Smooth muscle cell of the brain vasculature (primary cell): ENCODE measurements around the gene CCR7.

Experiments
- DNase-seq: peaks from one replicate; pipeline ENCODE4 v3.0.0-alpha.2; 2012; ENCODE audit warnings: low read depth, low spot score

CCR7 gene

DNA sequence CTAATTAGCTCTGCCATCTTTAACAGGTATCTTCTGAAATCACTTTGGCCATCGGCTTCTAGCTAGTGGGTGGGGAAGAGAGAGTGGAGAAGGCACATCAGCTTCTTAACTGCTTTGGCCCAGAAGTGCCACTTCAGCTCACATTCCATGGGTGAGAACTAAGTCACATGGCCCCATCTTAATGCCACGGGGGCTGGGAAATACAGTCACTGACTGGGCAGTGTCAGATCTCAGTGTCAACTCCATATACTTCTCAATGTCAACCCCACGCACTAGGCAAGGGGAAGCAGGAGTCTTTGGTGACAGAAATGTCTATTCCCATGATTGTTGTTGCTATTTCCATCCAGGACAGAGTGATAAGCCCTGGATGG lies 29.4 kb downstream of the CCR7 start:
- no peak for DNase-seq

DNA sequence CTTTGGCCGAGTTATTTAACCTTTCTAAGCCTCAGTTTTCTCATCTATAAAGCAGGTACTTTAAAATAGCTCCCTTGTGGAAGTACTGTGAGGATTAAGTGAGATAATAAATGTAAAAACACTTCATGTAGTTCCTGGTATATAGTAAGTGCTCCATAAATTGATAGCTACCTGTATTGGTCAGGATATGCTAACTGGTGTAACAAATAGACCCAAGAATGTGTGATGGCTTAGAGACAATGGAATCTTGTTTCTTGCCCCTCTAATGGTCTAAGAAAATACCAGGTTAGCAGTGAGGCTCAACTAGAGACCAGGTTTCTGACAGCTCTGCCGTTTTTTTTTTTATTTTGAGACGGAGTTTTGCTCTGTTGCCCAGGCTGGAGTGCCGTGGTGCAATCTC lies 29.8 kb downstream of the CCR7 start:
- no peak for DNase-seq

DNA sequence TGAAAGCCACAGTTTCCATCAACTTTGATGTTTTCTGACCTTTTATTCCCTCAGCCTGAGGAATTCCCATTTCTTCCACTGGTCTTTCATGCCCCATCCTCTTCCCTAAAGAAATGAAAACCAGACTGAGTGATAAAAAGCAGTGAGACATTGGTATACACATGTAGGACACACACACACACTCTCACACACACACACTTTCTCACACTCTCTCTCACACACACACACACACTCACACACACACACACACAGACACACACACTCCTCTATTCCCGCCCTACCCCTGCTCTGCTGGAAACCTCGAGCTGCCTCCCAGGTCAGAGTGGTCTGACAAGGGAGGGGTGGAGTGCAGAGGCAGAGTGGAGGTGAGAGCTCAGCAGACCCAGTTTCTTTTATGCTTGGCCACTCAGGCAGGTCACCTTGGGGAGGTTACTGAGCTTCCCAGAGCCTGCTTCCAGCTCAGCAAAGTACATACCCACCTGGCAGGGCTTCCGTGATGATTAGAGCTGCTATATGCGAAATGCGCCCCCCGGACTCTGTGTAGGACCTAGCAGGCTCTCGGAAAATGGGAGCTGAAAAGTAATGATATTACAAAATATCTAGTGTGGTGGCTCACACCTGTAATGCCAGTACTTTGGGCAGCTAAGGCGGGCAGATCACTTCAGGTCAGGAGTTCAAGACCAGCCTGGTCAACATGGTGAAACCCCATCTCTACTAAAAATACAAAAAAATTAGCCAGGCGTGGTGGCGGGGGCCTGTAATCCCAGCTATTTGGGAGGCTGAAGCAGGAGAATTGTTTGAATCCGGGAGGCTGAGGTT lies 30.7 kb downstream of the CCR7 start:
- DNase-seq, result no peak

DNA sequence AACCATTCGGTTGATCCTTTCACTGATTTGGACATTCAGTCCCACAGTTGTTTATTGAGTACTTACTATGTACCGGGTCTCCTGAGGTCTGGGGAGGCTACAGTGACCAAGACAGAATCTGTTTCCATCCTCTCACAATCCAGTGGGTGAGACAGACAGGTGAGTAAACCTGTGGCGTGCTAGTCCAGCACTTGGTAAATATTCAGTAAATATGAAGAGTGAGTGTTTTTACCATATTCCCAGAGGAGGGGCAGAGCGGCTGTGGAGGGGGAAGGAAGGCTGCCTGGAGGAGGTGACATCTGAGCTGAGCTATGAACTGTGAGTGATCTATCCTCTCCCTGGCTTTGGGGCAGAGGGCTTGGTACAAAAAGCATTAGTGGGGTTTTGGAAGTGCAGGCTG lies 31.4 kb downstream of the CCR7 start:
- DNase-seq, result no peak

DNA sequence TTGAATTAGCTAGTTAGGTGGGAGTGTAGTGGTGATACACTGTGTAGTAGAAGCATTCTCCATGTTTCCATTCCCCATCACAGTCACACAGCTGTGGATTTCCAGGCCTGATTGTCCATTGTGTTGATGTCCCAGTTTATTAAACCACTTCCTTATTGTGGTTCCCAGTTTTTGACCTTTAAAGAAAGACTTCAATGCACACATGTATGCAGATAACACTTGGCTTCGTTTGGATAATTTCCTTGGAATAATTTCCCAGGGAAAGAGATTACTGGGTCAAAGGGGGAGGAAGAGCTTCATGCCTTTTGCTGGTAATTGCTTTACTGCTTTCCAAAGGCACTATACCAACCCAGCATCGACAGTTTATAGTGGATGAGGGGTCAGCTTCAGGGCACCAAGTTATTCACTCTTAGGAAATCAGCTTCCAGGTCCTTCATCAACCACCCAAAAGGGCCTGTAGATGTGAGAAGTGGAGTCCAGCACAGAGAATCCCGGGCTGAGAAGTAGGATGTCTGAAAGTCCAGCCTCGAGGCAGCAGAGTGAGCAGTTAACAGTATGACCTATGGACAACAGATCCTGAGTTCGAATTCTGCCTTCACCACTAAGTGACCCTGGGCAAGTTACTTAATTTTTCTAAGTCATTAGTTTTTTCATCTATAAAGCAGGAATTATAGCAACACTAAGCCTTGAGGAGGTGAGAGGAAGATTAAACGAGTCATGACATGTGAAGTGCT lies 32.6 kb downstream of the CCR7 start:
- DNase-seq, result no peak

DNA sequence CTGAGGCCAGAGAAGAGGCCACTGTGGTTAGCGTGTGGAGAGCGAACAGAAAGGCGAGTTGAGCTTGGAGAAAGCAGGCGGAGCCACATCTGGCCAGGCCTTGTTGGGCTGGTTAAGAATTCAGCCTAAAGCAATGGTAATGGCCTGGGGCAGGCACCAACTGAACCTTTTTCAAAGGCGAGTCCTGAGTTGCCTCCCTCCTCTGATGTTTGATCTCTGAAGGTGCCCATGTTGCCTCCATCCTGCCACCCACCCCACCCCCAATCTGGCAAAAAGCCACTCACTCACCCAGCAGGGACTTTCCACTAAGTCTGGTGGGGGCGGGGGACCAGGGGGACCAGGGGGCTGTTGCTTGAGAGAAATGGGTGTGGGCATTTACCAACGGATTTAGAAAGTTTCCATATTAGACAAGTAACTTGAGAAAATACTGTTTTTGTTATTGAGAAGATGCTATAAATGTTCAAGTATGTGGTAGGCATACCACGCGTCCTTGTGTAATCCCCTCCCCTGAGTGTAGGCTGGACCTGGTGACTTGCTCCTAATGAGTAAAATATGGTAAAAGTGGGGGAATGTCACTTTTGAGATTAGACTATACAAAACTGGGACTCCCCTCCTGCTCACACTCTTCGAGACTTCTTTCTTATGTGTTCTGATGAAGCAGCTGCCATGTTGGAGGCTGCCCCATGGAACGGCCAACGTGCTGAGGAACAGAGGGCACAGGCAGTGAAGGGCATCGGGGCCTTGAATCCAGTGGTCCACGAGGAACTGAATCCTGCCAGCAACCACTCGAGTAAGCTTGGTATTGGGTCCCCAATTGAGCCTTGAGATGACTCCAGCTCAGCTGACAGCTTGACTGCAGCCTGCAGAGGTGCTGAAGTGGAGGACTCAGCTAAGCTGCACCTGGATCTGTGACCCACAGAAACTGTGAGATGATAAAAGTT lies 34.0 kb downstream of the CCR7 start:
- no peak for DNase-seq

DNA sequence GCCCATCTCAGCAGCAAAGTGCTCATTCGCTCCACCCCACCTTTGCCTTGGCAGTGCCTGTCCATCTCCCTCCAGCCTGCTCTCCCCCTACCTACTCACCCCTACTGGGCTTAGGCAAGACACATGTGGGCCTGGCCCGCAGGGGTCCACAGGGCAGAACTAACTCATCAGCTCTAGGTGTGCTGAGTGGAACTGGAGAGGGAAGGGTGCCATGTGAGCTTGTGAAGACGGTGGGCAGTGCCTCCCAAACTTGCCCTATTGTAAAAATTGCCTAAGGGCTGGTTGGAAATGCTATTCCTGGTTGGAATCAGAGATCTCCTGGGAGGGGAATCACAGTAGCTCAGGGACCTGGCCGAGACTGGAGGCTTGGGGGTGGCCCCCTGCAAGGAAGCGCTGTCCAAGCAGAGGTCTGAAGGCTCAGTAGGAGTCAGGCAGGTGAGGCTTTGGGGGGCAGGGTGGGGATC lies 34.7 kb downstream of the CCR7 start:
- DNase-seq, result no peak

DNA sequence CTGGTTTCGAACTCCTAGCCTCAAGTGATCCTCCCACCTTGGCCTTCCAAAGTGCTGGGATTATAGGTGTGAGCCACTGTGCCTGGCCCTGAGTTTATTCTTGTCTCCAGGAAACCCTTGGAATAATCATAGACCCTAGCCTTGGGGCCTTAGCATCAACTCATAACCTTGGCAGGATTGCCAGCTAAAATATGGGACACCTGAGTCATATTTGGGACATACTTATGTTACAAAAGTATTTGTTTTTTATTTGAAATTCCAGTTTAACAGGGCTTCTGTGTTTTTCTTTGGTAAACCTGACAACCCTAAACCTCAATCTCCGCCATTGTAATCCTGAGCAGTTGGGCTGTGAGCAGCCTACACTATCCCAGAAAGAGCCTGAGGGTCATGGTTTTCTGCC lies 35.3 kb downstream of the CCR7 start:
- no peak for DNase-seq

DNA sequence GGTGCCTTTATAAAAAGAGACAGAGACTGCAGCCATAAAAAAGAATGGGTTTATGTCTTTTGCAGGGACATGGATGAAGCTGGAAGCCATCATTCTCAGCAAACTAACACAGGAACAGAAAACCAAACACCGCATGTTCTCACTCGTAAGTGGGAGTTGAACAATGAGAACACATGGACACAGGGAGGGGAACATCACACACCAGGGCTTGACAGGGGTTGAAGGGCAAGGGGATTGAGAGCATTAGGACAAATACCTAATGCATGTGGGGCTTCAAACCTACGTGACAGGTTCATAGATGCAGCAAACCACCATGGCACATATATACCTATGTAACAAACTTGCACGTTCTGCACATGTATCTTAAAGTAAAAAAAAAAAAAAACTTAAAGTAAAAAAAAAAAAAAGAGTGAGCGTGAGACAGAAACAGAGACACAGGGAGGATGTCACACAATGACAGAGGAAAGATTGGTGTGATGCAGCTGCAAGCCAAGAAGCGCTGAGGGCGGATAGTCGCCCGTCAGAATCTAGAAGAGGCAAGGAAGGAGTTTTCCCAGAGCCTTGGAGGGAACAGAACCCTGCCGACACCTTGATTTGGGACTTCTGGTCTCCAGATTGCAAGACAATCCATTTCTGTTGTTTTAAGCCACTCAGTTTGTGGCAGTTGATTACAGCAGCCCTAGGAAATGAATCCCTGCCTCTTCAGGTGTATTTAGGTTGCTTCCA lies 36.4 kb downstream of the CCR7 start:
- DNase-seq, result no peak

DNA sequence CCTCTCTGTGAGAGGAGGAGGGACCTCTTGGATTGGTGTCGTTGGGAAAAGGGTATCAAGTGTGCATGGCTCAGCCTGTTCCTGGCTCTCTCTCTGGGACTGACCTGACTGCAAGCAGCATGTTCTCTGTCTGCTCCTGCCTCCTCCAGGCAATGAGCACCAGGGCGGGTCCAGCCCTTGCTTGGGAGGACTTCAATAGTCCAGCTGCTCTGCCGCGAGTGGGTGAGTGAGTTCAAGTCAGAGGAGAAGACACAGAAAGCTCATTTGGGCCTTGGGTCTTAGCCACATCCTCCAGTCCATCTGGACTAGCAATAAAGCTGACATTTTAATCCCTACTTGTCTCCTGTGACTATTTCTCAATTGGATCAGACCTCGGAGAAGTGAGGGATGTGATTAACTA lies 38.6 kb downstream of the CCR7 start:
- DNase-seq, result no peak

DNA sequence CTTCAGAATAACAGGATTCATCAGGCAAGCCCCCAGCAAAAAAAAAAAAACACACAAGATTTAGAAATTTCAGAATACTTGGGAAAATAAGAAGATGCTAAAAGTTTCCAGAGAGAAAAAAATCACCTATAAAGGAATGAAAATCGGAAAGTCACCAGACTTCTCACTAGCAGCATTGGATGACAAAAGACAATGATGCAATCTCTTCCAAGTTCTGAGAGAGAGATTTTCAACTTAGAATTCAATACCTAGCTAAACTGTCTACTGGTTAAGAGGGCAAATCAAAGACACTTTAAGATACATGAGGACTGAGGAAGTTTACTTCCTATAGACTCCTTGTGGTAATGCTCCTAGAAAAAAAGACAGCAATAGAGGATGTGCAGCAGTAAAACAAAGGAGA lies 40.0 kb downstream of the CCR7 start:
- no peak for DNase-seq

DNA sequence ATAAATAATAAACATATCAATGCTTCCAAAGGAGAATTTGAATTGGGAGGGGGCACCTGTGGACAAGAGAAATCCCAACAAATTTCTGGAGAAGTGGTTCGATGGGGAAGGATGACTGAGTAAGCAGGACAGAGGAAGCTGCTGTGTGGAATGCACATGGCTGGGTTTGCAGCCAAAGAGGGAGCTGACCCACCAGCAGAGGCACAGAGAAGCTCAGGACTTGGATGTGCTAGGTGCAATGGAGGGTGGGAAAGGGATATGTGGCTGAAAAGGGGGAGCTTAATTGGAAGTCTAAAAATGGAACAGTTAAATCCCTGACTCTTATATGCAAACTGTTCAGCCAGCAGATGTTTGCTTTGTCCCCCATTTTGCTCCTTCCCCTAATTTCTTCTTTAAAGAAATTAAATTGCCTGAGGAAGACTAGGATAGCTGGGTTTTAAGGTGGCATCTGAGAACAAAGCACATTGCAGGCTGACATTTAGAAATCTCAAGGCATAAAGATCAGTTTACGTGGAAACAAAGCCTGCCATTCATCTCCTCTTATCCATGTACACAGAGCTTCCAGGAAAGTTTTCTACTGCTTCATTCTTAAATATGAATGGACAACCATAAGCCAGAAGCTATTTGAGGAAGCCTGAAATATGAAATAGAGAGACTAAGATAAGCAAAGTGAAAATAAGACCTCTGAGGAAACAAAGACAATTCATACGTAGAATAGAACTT lies 40.9 kb downstream of the CCR7 start:
- DNase-seq, result no peak

DNA sequence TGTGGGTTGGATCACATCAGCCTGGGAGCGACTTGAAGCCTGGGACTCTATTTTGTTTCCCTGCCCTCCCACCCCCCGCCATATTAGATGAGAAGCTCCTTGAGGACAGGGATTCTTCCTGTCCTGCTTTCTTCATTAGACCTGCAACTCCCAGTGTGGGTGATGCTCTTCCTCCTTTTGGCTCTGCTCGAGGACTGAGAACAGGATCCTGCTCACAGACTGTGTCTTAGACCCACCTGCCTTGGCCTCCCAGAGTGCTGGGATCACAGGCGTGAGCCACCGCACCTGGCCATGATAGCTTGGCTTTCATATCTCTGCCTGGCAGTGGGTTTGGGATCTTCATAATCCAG lies 42.3 kb downstream of the CCR7 start:
- no peak for DNase-seq

DNA sequence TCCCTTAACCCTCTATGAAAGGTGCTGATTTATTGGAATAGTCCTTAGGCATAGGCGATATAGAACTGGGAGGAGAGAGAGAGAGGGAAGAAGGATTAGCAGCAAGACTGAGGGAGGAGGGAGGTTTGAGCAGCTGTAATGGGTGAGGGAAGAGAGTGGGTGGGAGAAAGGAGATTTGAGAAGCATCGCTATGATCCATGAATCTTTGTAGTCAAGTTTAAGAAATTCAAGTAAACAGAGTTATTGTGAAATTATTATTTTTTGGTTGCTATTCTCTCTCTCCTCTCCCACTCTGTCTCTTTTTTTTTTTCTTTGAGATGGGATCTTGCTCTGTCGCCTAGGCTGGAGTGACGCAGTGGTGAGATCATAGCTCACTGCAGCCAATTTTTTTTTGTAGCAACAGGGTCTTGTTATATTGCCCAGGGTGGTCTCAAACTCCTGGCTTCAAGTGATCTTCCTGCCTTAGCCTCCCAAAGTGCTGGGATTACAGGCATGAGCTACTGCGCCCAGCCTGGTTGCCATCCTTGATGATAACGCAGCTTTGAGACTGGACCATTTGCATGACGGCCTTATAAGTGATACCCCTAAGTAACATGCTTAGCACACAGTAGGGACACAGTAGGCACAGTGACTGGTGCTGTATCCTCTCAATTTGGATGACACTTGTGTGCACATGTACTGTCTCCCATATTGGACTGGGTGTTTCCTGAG lies 42.9 kb downstream of the CCR7 start:
- DNase-seq, result no peak

DNA sequence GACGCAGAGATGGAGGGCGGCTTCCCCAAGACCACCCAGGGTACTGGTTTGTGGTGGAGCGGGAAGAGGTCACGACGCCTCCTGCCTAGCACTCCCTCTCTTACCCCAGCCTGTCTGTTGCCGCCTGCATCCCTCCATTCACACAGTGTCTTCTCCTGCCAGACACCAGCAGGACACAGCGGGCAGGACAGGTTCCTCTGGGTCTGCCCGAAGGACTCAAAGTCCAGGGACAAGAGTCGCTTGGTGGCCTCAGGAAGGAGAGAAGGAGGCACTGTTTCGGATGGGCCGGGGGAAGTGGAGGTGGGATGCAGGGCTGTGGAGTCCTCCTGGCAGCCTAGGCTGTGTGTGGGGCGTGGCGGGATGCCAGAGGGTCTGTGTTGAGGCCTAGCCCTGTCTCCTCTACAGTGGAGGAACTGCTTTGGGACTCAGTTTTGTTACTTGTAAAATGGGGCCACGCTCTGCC lies 44.2 kb downstream of the CCR7 start:
- DNase-seq, result no peak

DNA sequence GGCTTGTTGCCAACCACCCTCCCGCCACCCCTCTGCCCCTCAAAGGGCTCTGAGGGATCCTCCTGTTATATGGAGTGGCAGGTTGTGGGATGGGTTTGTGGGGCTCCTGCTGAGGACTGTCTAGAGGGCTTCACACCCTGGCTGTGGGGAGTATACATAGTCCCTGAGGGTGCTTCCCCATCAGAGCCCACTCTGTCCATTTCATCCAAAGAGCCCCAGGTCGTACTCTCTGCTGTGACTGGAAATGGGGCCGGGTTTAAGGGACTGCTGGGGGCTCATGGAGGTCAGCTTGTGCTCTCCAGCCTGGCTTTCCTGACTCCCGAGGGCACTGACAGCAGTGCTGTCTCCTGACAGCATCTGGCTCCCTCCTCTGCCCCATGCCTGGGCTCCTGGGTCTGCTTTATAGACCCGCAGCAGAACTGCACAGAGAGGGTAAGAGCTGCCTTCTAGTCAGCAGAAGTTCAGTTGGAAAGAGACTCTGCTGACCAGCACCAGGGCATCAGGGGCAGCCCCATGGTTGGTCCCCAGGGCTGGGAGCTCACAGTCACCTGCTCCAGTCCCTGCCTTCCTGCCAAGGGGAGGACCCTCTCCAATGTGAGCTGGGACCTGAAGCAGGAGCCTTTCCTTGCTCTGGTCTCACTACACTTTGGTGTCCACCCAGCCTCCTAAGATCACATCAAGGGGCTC lies 46.0 kb downstream of the CCR7 start:
- DNase-seq, result no peak

DNA sequence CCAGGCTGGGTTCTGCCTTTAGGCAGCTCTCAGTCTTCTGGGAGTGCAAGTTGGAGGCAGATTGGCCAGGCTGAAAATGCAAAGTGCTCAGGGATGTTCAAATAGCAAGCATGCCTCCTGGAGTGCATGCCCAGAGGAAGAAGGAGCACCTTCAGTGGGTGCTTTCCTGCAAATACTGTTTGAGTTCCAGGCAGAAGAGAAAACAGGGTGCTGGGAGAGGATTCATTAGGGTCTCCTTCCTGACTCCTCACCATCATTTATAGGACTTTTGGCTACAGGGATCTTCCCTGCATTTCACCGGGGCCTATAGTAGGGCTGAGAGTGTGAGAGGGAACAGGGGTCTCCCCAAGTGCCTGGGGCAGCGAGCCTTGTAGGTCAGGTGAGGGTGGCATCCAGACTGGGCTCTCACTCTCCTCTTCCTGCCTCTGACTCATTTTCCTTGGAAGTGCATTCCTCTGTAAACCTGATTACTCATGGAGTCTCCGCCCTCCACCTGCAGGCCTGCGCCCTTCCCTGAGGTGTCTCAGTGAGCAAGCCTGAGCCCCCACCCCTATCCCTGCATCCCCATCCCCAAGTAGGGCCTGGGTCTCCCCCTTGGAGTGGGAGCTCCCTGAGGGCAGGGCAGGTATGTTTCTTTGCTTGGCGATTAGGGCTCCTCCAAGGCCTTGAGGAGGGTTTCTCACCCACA lies 46.7 kb downstream of the CCR7 start:
- no peak for DNase-seq

DNA sequence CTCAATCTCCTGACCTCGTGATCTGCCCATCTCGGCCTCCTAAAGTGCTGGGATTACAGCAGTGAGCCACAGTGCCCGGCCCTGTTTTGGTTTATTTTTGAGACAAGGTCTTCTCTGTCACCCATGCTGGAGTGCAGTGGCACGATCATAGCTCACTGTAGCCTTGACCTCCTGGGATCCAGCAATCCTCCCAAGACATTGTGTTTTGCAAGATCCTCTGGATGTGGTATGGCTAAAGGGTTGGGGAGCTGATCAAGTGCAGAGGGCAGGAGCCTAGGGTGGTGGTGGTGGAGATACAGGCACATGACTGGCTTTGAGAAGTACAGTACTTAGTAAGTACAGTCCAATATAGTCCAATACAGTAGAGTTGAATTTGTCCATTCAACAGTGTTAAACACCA lies 47.3 kb downstream of the CCR7 start:
- DNase-seq, result no peak

DNA sequence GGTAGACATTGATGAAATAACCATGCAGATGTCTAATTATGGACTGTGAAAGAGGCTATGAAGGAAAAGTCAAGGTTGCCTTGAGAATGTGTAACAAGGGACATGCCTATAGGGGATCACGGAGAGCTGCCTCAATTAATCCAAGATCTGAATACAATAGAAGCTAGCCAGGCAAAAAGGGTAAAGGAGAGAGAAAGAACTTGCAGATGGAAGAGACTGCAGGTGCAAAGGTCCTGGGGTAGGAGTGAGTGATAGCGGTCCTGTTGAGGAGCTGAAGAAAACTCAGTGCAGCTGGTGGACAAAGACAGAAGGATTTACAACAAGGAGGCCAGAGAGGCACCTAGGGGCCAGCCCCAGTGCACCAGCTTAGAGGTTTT lies 48.0 kb downstream of the CCR7 start:
- no peak for DNase-seq
